ENCODE data around the gene SPHK2. TPM values are rescaled to one million over a fixed set of nuclear protein-coding genes. Genes with fewer than 3 reads are reported as not detected.
"Not testable (repeated sequence)": the region's sequence is repeated elsewhere in the genome, so short reads cannot be mapped to it uniquely, and the experiment has no call there.

The SPHK2 gene
- total RNA-seq, 2 experiments from 2014 or later, result 24.1 to 24.6 TPM

DNA sequence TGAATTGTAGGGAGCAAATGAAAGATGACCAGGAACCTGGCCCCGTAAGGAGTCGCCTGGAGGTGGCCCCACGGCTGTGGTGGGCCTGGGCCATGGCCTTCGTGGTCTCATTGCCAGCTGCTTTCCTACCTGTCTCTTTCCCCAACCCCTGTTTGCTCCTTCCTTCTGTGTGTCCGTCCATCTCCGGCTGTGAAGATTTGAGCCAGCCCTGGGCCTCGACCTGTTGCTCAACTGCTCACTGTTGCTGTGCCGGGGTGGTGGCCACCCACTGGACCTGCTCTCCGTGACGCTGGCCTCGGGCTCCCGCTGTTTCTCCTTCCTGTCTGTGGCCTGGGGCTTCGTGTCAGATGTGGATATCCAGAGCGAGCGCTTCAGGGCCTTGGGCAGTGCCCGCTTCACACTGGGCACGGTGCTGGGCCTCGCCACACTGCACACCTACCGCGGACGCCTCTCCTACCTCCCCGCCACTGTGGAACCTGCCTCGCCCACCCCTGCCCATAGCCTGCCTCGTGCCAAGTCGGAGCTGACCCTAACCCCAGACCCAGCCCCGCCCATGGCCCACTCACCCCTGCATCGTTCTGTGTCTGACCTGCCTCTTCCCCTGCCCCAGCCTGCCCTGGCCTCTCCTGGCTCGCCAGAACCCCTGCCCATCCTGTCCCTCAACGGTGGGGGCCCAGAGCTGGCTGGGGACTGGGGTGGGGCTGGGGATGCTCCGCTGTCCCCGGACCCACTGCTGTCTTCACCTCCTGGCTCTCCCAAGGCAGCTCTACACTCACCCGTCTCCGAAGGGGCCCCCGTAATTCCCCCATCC, 9.4 kb downstream of the SPHK2 start:
- no peaks in the 10 kb centered on the region for H3K27me3 Mint-ChIP-seq
- no peak overlapping the region for H3K27ac Mint-ChIP-seq
- CTCF ChIA-PET, result no interaction called here
- H3K9me3 Mint-ChIP-seq, result no peaks in the 10 kb centered on the region
- H3K36me3 Mint-ChIP-seq, result peaks cover 9% of the 10 kb centered on the region
- POLR2A ChIA-PET, result no interaction called here
- intact Hi-C loops (cut with micrococcal nuclease), result no loop called here
- DNase-seq, result no peak
- peaks cover 38% of the 10 kb centered on the region for H3K4me1 Mint-ChIP-seq (ENCODE audit: low read depth)
- no peak overlapping the region for H3K4me3 Mint-ChIP-seq

GRCh38 chr19:48629297-48629598, 9.9 kb downstream of the SPHK2 start:
- DNase-seq, result no peak
- H3K27ac Mint-ChIP-seq, result no peak overlapping the region
- no peaks in the 10 kb centered on the region for H3K9me3 Mint-ChIP-seq
- POLR2A ChIA-PET, result no interaction called here
- intact Hi-C loops (cut with micrococcal nuclease), result no loop called here
- no peak overlapping the region for H3K4me3 Mint-ChIP-seq
- no peaks in the 10 kb centered on the region for H3K27me3 Mint-ChIP-seq
- CTCF ChIA-PET, result no interaction called here
- H3K36me3 Mint-ChIP-seq, result peaks cover 7% of the 10 kb centered on the region
- H3K4me1 Mint-ChIP-seq (ENCODE audit: low read depth), result peaks cover 37% of the 10 kb centered on the region

DNA sequence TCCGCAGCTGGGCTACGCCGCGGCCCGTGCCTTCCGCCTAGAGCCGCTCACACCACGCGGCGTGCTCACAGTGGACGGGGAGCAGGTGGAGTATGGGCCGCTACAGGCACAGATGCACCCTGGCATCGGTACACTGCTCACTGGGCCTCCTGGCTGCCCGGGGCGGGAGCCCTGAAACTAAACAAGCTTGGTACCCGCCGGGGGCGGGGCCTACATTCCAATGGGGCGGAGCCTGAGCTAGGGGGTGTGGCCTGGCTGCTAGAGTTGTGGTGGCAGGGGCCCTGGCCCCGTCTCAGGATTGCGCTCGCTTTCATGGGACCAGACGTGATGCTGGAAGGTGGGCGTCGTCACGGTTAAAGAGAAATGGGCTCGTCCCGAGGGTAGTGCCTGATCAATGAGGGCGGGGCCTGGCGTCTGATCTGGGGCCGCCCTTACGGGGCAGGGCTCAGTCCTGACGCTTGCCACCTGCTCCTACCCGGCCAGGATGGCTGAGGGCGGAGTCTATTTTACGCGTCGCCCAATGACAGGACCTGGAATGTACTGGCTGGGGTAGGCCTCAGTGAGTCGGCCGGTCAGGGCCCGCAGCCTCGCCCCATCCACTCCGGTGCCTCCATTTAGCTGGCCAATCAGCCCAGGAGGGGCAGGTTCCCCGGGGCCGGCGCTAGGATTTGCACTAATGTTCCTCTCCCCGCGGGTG, 10.4 kb downstream of the SPHK2 start:
- Mint-ChIP-seq H3K9me3 (no peaks in the 10 kb centered on the region), H3K27me3 (no peaks in the 10 kb centered on the region), H3K4me3 (no peak overlapping the region), H3K27ac (no peak overlapping the region), H3K4me1 (ENCODE audit: low read depth) (peaks cover 37% of the 10 kb centered on the region), H3K36me3 (peaks cover 7% of the 10 kb centered on the region)
- ChIA-PET CTCF (no interaction called here), POLR2A (no interaction called here)
- peak; percentile 34 for DNase-seq
- intact Hi-C loops (cut with micrococcal nuclease), result no loop called here

DNA sequence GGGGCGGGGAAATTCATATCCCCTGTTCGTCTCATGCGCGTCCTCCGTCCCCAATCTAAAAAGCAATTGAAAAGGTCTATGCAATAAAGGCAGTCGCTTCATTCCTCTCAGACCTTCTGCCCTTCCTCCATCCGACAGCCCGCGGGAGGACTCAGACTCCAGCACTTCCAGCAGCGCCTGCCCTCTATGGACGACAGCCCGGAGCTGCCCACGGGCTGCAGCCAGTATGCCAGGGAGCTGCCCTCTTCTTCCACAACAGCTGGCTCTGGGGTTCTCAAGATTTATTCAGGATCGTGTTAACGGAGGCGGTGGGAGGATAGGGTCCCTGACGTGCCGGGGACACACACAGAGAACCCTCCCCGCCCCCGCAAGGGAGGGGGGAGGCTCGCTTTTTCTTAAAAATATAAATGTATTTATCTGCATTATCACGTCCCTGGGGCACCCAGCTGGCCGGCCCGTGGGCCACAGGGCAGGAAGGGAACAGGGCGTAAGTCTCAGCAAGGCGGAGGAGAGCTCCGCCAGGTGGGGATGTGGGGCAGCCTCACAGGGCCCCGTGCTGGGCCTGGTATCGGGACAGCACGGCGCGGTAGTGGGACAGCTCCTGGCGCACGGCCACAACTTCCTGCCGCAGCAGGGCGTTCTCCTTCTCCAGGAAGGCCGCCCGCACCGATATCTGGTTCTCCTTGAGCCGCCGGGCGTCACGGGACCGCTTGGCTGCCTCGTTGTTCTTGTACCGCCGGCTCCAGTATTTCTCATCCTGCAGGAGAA, 11.2 kb downstream of the SPHK2 start:
- H3K4me3 Mint-ChIP-seq, result no peak overlapping the region
- no peak for DNase-seq
- CTCF ChIA-PET, result no interaction called here
- H3K9me3 Mint-ChIP-seq, result no peaks in the 10 kb centered on the region
- POLR2A ChIA-PET, result no interaction called here
- H3K36me3 Mint-ChIP-seq, result peaks cover 7% of the 10 kb centered on the region
- no peak overlapping the region for H3K27ac Mint-ChIP-seq
- peaks cover 36% of the 10 kb centered on the region for H3K4me1 Mint-ChIP-seq (ENCODE audit: low read depth)
- H3K27me3 Mint-ChIP-seq, result no peaks in the 10 kb centered on the region
- intact Hi-C loops (cut with micrococcal nuclease), result no loop called here

- peaks cover 7% of the 10 kb centered on the region for H3K36me3 Mint-ChIP-seq
- no peaks in the 10 kb centered on the region for H3K9me3 Mint-ChIP-seq
- H3K4me1 Mint-ChIP-seq (ENCODE audit: low read depth), result peaks cover 38% of the 10 kb centered on the region
- peak overlapping the region; percentile 23 for H3K27ac Mint-ChIP-seq
- intact Hi-C loops (cut with micrococcal nuclease), result no loop called here
- ChIA-PET POLR2A (interaction anchor here (0.7 kb wide), 1 partner anchor 12 kb away, joined by 4 read pairs; the partner anchor contains the start of genes RPL18 and SPHK2), CTCF (no interaction called here)
- H3K4me3 Mint-ChIP-seq, result no peak overlapping the region
- DNase-seq, result no peak
- no peaks in the 10 kb centered on the region for H3K27me3 Mint-ChIP-seq
Measured at GRCh38 chr19:48631225-48631624, 11.9 kb downstream of the SPHK2 start.

GRCh38 chr19:48632286-48632685, 13.0 kb downstream of the SPHK2 start:
- ChIA-PET POLR2A (interaction anchor here (2.4 kb wide), 1 partner anchor 13 kb away, joined by 10 read pairs; the partner anchor contains the start of genes RPL18 and SPHK2), CTCF (interaction anchor here (2.6 kb wide), 1 partner anchor 13 kb away, joined by 12 read pairs; the partner anchor contains the start of gene CA11)
- H3K27me3 Mint-ChIP-seq; H3K9me3 Mint-ChIP-seq; intact Hi-C loops (cut with micrococcal nuclease); DNase-seq; H3K4me3 Mint-ChIP-seq; H3K36me3 Mint-ChIP-seq: not testable (repeated sequence)
- Mint-ChIP-seq H3K27ac (peak overlapping the region; percentile 59), H3K4me1 (ENCODE audit: low read depth) (peaks cover 37% of the 10 kb centered on the region)

DNA sequence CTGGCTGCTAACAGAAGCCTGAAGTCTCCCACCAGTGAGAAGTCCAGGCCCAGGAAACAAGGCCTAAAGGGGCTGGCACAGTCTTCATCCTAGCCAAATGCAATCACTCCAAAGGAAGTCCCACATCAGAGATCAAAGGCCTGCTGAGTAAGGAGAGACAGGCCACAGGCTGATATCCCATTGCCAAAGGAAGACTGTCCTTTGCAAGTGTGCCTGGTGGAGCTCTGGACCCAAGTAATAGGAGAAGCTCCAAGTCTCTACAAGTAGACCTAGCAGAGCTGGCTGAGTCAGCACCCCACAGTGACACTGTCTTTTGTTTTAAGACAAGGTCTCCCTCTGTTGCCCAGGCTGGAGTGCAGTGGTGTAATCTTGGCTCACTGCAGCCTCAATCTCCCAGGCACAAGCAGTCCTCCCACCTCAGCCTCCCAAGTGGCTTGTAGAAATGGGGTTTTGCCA, 13.4 kb downstream of the SPHK2 start:
- Mint-ChIP-seq H3K27me3 (no peaks in the 10 kb centered on the region), H3K36me3 (peaks cover 7% of the 10 kb centered on the region), H3K9me3 (no peaks in the 10 kb centered on the region), H3K4me1 (ENCODE audit: low read depth) (peaks cover 37% of the 10 kb centered on the region), H3K4me3 (no peak overlapping the region), H3K27ac (peak overlapping the region; percentile 59)
- intact Hi-C loops (cut with micrococcal nuclease), result no loop called here
- peak; percentile 29 for DNase-seq
- ChIA-PET POLR2A (interaction anchor here (2.1 to 2.7 kb wide), 3 partner anchors 8 to 14 kb away, joined by 5 to 10 read pairs (median 8); partner anchors contain the start of genes CA11, RPL18 and SPHK2), CTCF (interaction anchor here (0.5 to 2.6 kb wide), 2 partner anchors 13 to 206 kb away, joined by 3 to 12 read pairs; partner anchors contain the start of gene CA11)

DNA sequence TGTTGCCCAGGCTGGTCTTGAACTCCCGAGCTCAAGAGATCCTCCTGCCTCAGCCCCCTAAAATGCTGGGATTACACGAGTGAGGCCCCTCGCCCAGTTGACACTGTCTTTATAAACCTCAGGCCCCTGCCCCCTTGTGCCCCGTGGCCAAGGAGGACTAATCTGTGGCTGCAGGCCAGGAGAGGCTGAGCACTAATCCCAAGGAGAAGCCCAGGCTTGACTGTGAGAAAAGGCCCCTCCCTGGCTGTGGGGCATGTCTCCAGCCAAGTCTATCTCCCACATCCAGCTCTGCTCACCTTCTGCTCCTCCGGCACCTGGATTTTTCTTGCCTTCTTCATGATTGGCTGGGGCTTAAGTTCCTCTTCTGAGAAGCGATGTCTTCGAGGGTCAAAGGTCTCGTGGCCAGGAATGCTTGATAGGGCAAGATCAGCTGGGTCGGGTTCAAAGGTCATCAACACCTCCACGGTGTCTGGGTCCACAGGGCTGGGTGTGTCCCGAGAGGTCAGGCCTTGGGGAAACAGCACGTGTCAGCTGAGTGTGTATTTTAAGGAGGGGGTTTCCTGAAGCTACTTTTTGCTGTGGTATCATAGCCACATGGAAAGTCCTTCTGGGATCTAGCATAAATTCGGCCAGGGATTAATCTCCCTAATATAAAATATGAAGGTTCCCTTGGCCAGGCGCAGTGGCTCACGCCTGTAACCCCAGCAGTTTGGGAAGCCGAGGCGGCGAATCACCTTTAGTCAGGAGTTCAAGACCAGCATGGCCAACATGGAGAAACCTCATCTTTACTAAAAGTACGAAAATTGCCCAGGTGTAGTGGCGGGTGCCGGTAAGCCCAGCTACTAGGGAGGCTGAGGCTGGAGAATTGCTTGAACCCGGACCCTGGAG, 14.1 kb downstream of the SPHK2 start:
- no peak for DNase-seq
- peak overlapping the region; percentile 90 for H3K27ac Mint-ChIP-seq
- peaks cover 8% of the 10 kb centered on the region for H3K36me3 Mint-ChIP-seq
- H3K27me3 Mint-ChIP-seq, result no peaks in the 10 kb centered on the region
- intact Hi-C loops (cut with micrococcal nuclease), result loop anchor here (1.0 to 2.0 kb wide), 4 partner anchors 9 to 331 kb away; partner anchors contain the start of genes FTL, RPL18 and SPHK2
- peaks cover 44% of the 10 kb centered on the region for H3K4me1 Mint-ChIP-seq (ENCODE audit: low read depth)
- ChIA-PET CTCF (interaction anchor here (0.5 to 2.6 kb wide), 3 partner anchors 12 to 205 kb away, joined by 3 to 12 read pairs (median 4); partner anchors contain the start of gene CA11), POLR2A (interaction anchor here (1.5 to 2.7 kb wide), 4 partner anchors 9 to 17 kb away, joined by 3 to 10 read pairs (median 6); partner anchors contain the start of genes CA11, RPL18 and SPHK2)
- H3K4me3 Mint-ChIP-seq, result peak overlapping the region; percentile 72
- H3K9me3 Mint-ChIP-seq, result no peaks in the 10 kb centered on the region

- ChIA-PET CTCF (interaction anchor here (1.1 to 2.6 kb wide), 2 partner anchors 12 to 25 kb away, joined by 4 to 12 read pairs; partner anchors contain the start of gene CA11), POLR2A (interaction anchor here (1.5 to 2.7 kb wide), 4 partner anchors 10 to 17 kb away, joined by 3 to 10 read pairs (median 6); partner anchors contain the start of genes CA11, RPL18 and SPHK2)
- intact Hi-C loops (cut with micrococcal nuclease), result loop anchor here (1.0 to 2.0 kb wide), 4 partner anchors 10 to 331 kb away; partner anchors contain the start of genes FTL, RPL18 and SPHK2
- no peak for DNase-seq
- H3K27me3 Mint-ChIP-seq, result no peaks in the 10 kb centered on the region
- peak overlapping the region; percentile 72 for H3K4me3 Mint-ChIP-seq
- no peaks in the 10 kb centered on the region for H3K9me3 Mint-ChIP-seq
- H3K36me3 Mint-ChIP-seq, result peaks cover 11% of the 10 kb centered on the region
- H3K27ac Mint-ChIP-seq, result peak overlapping the region; percentile 90
- peaks cover 50% of the 10 kb centered on the region for H3K4me1 Mint-ChIP-seq (ENCODE audit: low read depth)
Measured at GRCh38 chr19:48634036-48634342, 14.7 kb downstream of the SPHK2 start.

DNA sequence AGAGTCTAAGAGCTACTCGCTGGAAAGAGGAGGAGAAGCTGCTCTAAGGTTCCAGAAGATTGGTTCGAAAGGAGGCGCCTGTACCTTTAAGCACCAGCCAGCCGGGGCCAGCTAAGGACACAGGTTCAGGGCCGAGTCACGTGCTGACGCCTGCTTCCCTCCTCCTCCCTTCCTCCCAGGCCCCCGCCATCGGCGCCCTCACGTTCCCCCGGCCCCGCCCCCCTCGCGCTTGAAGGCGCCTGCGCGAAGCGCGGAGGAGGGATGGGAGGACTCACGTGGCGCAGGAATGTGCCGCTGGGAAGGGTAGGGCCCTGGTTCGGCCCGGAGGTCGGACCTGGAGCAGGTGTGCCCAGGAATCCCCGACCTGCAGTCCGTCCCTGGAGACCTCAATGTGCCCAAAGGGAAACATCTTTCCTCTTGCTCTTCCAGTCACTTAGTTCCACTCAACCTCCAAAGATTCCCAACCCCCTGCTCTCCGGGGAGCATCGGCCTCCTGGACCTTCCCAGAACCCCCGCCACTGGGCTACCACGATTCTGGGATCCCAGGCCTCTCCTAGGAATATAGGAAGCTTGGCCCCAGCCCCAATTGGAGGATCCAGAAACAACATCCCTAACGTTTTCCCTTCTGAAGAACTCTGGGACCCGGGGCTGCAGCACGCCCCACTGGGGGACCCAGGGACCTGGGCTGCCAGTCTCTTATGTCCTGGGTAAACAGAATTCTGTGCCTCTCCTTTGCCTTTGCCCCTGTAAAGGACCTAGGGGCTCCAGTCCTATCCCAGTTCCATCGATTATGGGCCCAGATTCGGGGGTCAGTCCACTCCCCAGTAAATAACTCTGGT, 15.3 kb downstream of the SPHK2 start:
- POLR2A ChIA-PET, result interaction anchor here (0.6 to 2.7 kb wide), 5 partner anchors 10 to 135 kb away, joined by 3 to 10 read pairs (median 5); partner anchors contain the start of genes CA11, RPL18 and SPHK2
- no peaks in the 10 kb centered on the region for H3K27me3 Mint-ChIP-seq
- intact Hi-C loops (cut with micrococcal nuclease), result loop anchor here (1.0 to 2.0 kb wide), 4 partner anchors 10 to 330 kb away; partner anchors contain the start of genes FTL, RPL18 and SPHK2
- peak overlapping the region; percentile 72 for H3K4me3 Mint-ChIP-seq
- peaks cover 53% of the 10 kb centered on the region for H3K4me1 Mint-ChIP-seq (ENCODE audit: low read depth)
- H3K27ac Mint-ChIP-seq, result peak overlapping the region; percentile 90
- DNase-seq, result peak; percentile 97
- H3K36me3 Mint-ChIP-seq, result peaks cover 8% of the 10 kb centered on the region
- CTCF ChIA-PET, result interaction anchor here (1.1 to 2.6 kb wide), 2 partner anchors 11 to 26 kb away, joined by 4 to 12 read pairs; partner anchors contain the start of gene CA11
- H3K9me3 Mint-ChIP-seq, result no peaks in the 10 kb centered on the region
